IPS-20b (cell line): Measurements from ENCODE around the gene KCTD3.

Experiments used
- H3K27ac ChIP-seq: one replicate; pipeline ENCODE4 v1.5.1; 2013; ENCODE audit warnings: low read length
- H3K27me3 ChIP-seq: 2 replicates; pipeline ENCODE4 v1.6.1; 2013; ENCODE audit warnings: mild to moderate bottlenecking, low read length, inconsistent platforms; ENCODE audit not compliant: insufficient read depth
- H3K36me3 ChIP-seq: 2 replicates; pipeline ENCODE4 v1.6.1; 2013; ENCODE audit warnings: low read depth, mild to moderate bottlenecking, inconsistent platforms, low read length, moderate library complexity; ENCODE audit not compliant: insufficient read depth
- H3K4me1 ChIP-seq: 2 replicates; pipeline ENCODE4 v1.6.1; 2013; ENCODE audit warnings: mild to moderate bottlenecking, control low read depth, inconsistent platforms, low read length, moderate library complexity; ENCODE audit not compliant: insufficient read depth
- H3K4me3 ChIP-seq: 2 replicates; pipeline ENCODE4 v1.5.1; 2013; ENCODE audit warnings: mild to moderate bottlenecking, low read length, inconsistent platforms
- H3K9ac ChIP-seq: 2 replicates; pipeline ENCODE4 v1.6.1; 2013; ENCODE audit warnings: low read depth, mild to moderate bottlenecking, inconsistent platforms, low read length, moderate library complexity
- H3K9me3 ChIP-seq: 2 replicates; pipeline ENCODE4 v1.6.1; 2013; ENCODE audit warnings: mild to moderate bottlenecking, low read depth, low read length, inconsistent platforms; ENCODE audit not compliant: insufficient read depth

The KCTD3 gene

DNA sequence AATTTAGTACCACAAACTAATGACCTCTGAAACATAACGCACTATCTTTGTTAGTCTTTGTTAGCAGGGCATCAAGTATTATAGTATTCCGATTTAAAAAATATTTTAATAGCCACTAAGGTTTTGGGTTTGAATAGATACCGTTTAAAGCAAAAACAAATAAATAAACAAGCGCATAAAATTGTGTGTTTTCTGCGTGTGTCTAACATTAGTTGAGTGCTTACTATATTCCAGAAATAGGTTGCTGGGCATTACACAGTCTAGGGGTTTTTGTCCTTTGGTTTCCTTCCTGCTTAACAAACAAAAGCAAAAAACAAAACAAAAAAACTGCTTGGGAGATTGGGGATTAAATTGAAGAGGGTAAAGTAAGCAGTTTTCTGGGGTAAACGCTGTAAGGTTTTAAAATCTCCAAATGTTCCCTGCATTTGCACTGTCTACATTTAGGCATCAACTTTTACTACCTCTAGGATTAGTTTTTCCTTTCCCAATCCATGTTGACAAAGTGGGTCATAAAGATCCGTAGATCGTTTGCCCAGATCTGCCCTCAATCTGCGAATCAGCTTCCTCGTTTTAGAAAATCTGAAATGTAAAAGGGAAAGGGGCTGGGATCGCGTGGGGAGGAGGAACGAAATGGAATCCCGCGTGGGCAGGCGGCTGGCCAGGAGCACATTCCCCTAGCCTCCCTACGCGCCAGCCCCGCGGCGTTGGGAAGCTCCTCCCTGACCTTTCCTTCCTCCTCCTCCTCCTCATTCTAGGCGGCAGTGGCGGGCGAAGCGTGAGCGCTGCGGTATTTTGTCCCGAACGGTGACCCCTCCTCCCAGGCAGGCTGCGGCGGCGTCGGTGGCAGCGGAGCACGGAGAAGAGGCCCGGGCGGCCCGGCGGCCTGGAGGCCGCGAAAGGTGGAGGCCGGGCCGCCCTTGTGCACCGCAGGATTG lies at the start of gene KCTD3:
Gene KCTD3 (plus strand): TSS at position 749 of the 935 bp plus-strand sequence. CDS start 382 bp downstream, outside the sequence.
- peak within 1 kb of the TSS; percentile 93 for H3K27ac ChIP-seq
- peak within 1 kb of the TSS; percentile 84 for H3K9ac ChIP-seq
- H3K4me3 ChIP-seq: peak within 1 kb of the TSS; percentile 91
- H3K9me3 ChIP-seq: no peaks in the 10 kb centered on the region
- peaks cover 4% of the 10 kb centered on the region; the same call in 1 of the 2 replicates for H3K4me1 ChIP-seq
- no peaks in the 10 kb centered on the region for H3K36me3 ChIP-seq
- no peaks in the 10 kb centered on the region for H3K27me3 ChIP-seq

DNA sequence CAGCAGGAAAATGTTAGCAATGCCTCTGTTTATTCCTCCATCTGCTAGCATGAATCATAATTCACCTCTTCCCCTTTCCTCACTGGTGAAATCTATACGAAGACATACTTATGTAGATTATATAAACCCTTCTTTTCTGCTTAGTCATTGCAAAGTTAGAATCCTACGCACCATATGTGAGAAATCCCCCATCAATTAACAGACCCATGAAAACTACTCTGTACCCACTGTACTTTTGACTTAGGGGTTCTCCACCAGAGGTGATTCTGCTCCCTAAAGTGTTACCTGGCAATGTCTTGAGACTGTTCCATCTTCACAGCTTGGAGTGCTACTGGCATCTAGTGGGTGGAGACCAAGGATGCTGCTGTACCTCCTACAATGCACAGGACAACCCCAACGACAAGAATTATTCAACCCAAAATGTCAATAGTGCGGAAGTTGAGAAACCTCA lies 49.6 kb upstream of the KCTD3 start:
- Histone ChIP-seq H3K27me3 (no peaks in the 10 kb centered on the region), H3K27ac (no peak overlapping the region), H3K9ac (no peak overlapping the region), H3K4me1 (no peaks in the 10 kb centered on the region), H3K36me3 (no peaks in the 10 kb centered on the region), H3K4me3 (no peak overlapping the region), H3K9me3 (no peaks in the 10 kb centered on the region)

DNA sequence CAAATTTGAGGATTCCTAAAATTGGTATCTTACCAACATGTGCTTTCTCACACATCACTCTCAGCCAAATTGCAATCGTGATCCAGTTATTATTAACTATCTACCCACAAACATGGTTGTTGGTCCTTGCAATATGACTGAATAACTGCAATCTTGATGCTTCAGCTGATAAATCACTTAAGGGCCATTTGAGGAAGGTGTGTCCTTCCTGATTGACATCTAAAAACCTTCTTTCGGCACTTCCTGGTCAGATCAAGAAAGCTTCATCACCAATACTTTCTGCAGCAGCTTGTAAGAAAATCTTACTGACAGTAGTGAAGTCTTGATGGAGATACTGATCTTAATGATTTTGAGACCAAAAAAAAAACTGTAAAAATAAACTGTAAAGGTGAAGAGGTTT lies 48.5 kb upstream of the KCTD3 start:
- H3K4me1 ChIP-seq: no peaks in the 10 kb centered on the region
- H3K4me3 ChIP-seq: no peak overlapping the region
- no peaks in the 10 kb centered on the region for H3K9me3 ChIP-seq
- H3K27me3 ChIP-seq: no peaks in the 10 kb centered on the region
- no peak overlapping the region for H3K9ac ChIP-seq
- no peak overlapping the region for H3K27ac ChIP-seq
- H3K36me3 ChIP-seq: no peaks in the 10 kb centered on the region

DNA sequence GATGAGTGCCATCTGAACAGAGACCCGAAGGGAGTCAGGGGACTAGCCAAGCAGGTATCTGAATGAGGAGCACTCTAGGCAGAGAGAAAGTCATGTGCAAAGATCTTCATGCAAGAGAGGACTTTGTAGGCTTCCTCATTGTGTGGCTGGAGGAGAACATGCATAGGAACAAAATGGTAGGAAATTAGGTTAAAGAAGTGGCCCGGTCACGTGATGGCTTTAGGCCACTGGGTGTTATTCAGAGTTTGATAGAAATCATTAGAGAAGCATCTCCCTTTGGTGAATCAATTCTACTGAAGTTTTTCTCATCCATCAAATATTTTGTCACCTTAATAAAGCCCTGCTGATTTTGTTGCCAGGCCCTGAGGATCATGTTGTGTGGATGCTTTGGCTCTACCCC lies 45.8 kb upstream of the KCTD3 start:
- no peak overlapping the region for H3K4me3 ChIP-seq
- H3K9ac ChIP-seq: no peak overlapping the region
- H3K36me3 ChIP-seq: no peaks in the 10 kb centered on the region
- no peaks in the 10 kb centered on the region for H3K9me3 ChIP-seq
- H3K27ac ChIP-seq: no peak overlapping the region
- no peaks in the 10 kb centered on the region for H3K4me1 ChIP-seq
- no peaks in the 10 kb centered on the region for H3K27me3 ChIP-seq

DNA sequence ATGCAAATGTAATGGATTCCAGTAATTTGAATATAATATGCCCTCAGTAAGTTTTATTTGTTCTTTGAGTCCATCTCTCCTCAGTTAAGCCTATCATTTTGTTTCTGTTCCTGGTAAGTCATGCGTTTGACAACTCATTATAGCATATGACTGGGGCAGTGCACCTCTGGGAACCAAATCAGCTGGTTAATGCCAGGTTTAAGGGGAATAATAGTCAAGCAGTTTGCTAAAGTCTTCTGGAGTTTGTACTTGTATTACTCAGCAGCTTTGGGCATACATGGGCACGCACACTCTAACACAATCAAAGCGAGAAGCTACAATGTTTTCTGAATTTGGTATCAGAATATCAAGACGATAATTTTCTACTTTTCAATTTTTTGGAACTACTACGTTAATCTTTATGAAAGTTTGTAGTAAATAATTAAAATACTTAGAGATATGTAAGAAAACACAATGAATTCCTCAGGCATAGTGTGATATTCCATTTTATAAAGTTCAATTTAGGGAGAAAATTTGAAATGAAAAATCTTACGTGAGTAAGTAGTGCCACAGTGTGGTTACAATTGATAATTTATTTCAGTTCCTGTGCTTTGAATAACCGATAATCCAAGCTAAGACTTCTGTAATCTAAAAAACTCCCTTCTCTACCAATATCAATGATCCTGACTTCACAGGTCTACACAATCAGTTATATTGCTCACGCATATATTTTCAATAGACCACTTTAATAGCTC lies 43.8 kb upstream of the KCTD3 start:
- Histone ChIP-seq H3K9me3 (no peaks in the 10 kb centered on the region), H3K4me1 (no peaks in the 10 kb centered on the region), H3K9ac (no peak overlapping the region), H3K4me3 (no peak overlapping the region), H3K27me3 (no peaks in the 10 kb centered on the region), H3K36me3 (no peaks in the 10 kb centered on the region), H3K27ac (no peak overlapping the region)

DNA sequence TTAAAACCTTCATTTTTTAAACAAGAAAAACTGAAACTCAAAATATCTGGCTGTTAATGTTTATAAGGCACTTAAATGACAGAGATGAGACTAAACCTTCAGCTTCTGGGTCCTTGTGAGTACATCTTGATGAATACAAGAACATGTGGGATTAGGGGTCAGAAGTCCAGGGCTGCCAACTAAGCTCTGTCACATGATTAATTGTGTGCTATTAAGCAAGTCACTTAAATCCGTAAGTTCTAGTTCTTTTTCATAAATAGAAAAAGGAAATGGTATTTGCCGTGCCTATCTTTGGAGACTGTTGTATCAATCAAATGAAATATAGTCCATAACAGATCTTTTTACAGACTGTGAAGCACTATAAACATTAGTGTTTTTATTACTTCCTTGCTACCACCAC lies 43.2 kb upstream of the KCTD3 start:
- Histone ChIP-seq H3K9ac (no peak overlapping the region), H3K36me3 (no peaks in the 10 kb centered on the region), H3K4me3 (no peak overlapping the region), H3K9me3 (no peaks in the 10 kb centered on the region), H3K27me3 (no peaks in the 10 kb centered on the region), H3K27ac (no peak overlapping the region), H3K4me1 (no peaks in the 10 kb centered on the region)

DNA sequence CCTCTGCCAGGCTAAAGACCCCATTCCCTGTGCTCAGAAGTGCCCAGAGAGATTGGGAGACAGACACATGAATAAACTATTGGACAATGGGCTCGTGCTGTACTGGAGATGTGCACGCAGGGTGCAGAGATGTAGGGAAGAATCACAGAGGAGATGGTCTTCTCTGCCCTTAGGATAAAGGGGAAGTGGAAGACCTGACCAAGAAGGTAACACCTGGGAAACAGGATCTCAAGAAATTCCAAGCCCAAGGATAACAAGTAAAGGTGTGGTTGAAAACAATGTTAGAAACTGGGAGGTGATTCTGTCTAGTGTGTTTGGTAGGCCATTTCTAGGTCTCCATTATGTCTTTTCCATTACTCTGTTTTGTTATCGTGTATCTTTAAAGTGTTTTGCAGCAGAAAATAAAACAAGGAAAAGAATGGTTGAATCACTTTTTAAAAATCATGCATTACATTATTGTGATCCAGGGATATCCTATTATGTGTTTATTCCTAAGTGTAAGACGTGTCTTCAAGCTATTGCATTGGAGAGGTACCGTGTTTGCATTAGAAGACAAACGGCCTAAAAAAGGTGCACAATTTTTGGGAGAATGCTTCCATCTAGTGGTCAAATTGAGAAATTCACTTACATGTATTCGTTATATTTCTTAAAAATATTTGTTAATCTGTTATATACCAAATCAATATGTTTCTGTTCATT lies 40.8 kb upstream of the KCTD3 start:
- Histone ChIP-seq H3K9me3 (no peaks in the 10 kb centered on the region), H3K4me1 (no peaks in the 10 kb centered on the region), H3K36me3 (no peaks in the 10 kb centered on the region), H3K9ac (no peak overlapping the region), H3K27ac (no peak overlapping the region), H3K27me3 (no peaks in the 10 kb centered on the region), H3K4me3 (no peak overlapping the region)

DNA sequence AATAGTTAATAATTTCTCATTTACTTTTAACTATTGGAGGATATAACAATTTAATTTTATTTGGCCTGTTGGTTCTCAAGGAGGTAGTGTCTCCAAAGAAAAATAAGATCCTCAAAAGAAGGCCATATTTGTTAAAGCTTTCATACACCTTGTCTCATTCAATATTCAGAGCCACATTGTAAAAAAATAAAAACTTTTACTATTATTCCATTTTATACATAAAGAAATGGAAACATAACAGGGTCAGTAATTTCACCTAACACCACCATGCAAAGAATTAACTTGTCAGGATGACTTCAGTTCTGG lies 40.3 kb upstream of the KCTD3 start:
- Histone ChIP-seq H3K27me3 (no peaks in the 10 kb centered on the region), H3K9me3 (no peaks in the 10 kb centered on the region; the same call in 1 of the 2 replicates), H3K4me3 (no peak overlapping the region), H3K9ac (no peak overlapping the region), H3K4me1 (no peaks in the 10 kb centered on the region), H3K36me3 (no peaks in the 10 kb centered on the region), H3K27ac (no peak overlapping the region)

DNA sequence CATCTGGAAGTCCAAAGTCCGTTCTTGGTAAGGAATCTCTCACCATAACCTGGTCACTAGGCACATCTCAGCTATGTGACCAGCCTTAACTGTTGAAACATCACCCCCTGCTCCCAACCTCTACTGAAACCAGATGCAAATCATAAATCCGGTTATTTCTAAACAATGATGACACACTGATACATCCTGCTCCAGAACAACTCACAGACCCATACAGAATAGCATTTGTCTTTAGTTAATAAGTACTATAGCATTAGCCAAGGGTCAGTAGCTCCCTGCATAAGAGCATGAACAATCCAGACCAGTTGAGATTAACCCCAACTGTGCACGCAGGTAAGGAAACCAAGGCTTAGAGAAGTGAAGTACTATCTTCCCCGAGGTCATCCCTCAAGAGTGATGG lies 38.0 kb upstream of the KCTD3 start:
- H3K4me3 ChIP-seq: no peak overlapping the region
- no peak overlapping the region for H3K27ac ChIP-seq
- no peaks in the 10 kb centered on the region; the same call in 1 of the 2 replicates for H3K9me3 ChIP-seq
- H3K4me1 ChIP-seq: no peaks in the 10 kb centered on the region
- H3K27me3 ChIP-seq: no peaks in the 10 kb centered on the region
- no peaks in the 10 kb centered on the region for H3K36me3 ChIP-seq
- H3K9ac ChIP-seq: no peak overlapping the region

DNA sequence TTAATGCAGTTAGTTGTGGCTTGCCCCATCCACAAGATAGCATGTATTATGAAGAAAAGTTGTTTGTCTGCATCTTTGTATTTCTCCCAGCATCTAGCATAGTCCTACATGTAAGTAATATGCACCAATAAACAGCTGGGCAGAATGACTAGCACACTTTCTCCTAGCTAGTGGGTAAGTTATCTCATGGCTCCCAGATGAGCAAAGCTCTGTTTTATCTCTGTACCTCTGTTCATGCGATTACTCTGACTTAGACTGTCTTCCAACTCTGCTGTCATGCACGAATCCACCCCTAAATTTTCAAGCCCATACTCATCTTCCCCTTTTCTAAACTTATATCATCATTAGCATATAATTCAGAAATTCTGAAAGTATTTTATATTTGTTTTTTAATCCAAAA lies 37.5 kb upstream of the KCTD3 start:
- no peak overlapping the region for H3K27ac ChIP-seq
- no peak overlapping the region for H3K9ac ChIP-seq
- no peaks in the 10 kb centered on the region; the same call in 1 of the 2 replicates for H3K9me3 ChIP-seq
- H3K4me1 ChIP-seq: no peaks in the 10 kb centered on the region
- no peaks in the 10 kb centered on the region for H3K36me3 ChIP-seq
- no peak overlapping the region for H3K4me3 ChIP-seq
- H3K27me3 ChIP-seq: no peaks in the 10 kb centered on the region

DNA sequence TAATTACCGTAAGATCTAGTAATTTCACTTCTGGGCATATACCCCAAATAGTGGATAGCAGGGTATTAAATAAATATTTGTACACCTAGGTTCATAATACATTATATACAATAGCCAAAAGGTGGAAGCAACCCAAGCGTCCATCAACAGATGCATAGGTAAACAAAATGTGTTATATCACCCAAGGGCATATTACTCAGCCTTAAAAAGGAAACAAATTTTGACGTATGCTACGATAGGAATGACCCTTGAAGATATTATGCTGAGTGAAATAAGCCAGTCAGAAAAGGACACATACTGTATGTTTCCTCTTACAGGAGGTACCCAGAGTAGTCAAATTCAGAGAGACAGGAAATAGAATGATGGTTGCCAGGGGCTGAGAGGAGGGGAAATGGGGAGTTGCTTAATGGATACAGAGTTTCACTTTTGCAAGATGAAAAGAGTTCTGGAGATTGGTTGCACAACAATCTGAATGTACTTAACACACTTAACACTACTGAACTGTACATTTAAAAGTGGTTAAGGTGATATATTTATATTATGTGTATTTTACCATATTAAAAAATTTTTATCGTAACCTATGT lies 36.6 kb upstream of the KCTD3 start:
- no peaks in the 10 kb centered on the region for H3K27me3 ChIP-seq
- no peaks in the 10 kb centered on the region for H3K4me1 ChIP-seq
- no peak overlapping the region for H3K27ac ChIP-seq
- no peak overlapping the region for H3K9ac ChIP-seq
- H3K36me3 ChIP-seq: no peaks in the 10 kb centered on the region
- H3K9me3 ChIP-seq: no peaks in the 10 kb centered on the region; the same call in 1 of the 2 replicates
- no peak overlapping the region for H3K4me3 ChIP-seq
